ENCODE measurements around the gene HSDL1. TPM values are rescaled to one million over a fixed set of nuclear protein-coding genes. Genes with fewer than 3 reads are reported as not detected.
"Not testable (repeated sequence)": the region's sequence is repeated elsewhere in the genome, so short reads cannot be mapped to it uniquely, and the experiment has no call there.

HSDL1 gene
- total RNA-seq, 1 donor from 2014 or later = 25.5 TPM

GRCh38 chr16:84121007-84121406 is 24.0 kb downstream of the HSDL1 start:
- H3K4me3 Mint-ChIP-seq (ENCODE audit: unreplicated experiment) = no peak overlapping the region
- no peak for DNase-seq (ENCODE audit: low spot score)
- TF ChIP-seq CTCF (IDR thresholded peaks at IDR 0.05) = no peak

GRCh38 chr16:84120023-84120422 is 25.0 kb downstream of the HSDL1 start:
- TF ChIP-seq CTCF (IDR thresholded peaks at IDR 0.05) = no peak
- H3K4me3 Mint-ChIP-seq (ENCODE audit: unreplicated experiment) = no peak overlapping the region
- H3K27ac Mint-ChIP-seq (ENCODE audit: unreplicated experiment) = no peak overlapping the region
- H3K9me3 Mint-ChIP-seq (ENCODE audit: low read depth) = no peaks in the 10 kb centered on the region
- DNase-seq (ENCODE audit: low spot score) = no peak
- H3K36me3 Mint-ChIP-seq (ENCODE audit: low read depth) = peaks cover 8% of the 10 kb centered on the region
- no peaks in the 10 kb centered on the region for H3K27me3 Mint-ChIP-seq (ENCODE audit: low read depth)
- peaks cover 24% of the 10 kb centered on the region for H3K4me1 Mint-ChIP-seq (ENCODE audit: low read depth)

More at GRCh38 chr16:84121007-84121406, 24.0 kb downstream of the HSDL1 start:
- peaks cover 14% of the 10 kb centered on the region for H3K4me1 Mint-ChIP-seq (ENCODE audit: low read depth)
- H3K27me3 Mint-ChIP-seq (ENCODE audit: low read depth) = no peaks in the 10 kb centered on the region
- H3K36me3 Mint-ChIP-seq (ENCODE audit: low read depth) = peaks cover 10% of the 10 kb centered on the region
- H3K27ac Mint-ChIP-seq (ENCODE audit: unreplicated experiment) = no peak overlapping the region
- H3K9me3 Mint-ChIP-seq (ENCODE audit: low read depth) = no peaks in the 10 kb centered on the region

- no peaks in the 10 kb centered on the region for H3K27me3 Mint-ChIP-seq (ENCODE audit: low read depth)
- H3K4me1 Mint-ChIP-seq (ENCODE audit: low read depth) = peaks cover 25% of the 10 kb centered on the region
- no peaks in the 10 kb centered on the region for H3K9me3 Mint-ChIP-seq (ENCODE audit: low read depth)
- H3K27ac Mint-ChIP-seq (ENCODE audit: unreplicated experiment) = no peak overlapping the region
- TF ChIP-seq CTCF (IDR thresholded peaks at IDR 0.05) = no peak
- H3K4me3 Mint-ChIP-seq (ENCODE audit: unreplicated experiment) = no peak overlapping the region
- DNase-seq (ENCODE audit: low spot score) = no peak
- H3K36me3 Mint-ChIP-seq (ENCODE audit: low read depth) = peaks cover 7% of the 10 kb centered on the region
Measured at GRCh38 chr16:84119368-84119767, 25.6 kb downstream of the HSDL1 start.

- not testable (repeated sequence) for H3K9me3 Mint-ChIP-seq (ENCODE audit: low read depth); H3K27ac Mint-ChIP-seq (ENCODE audit: unreplicated experiment); H3K36me3 Mint-ChIP-seq (ENCODE audit: low read depth); DNase-seq (ENCODE audit: low spot score); H3K4me3 Mint-ChIP-seq (ENCODE audit: unreplicated experiment); H3K27me3 Mint-ChIP-seq (ENCODE audit: low read depth)
- H3K4me1 Mint-ChIP-seq (ENCODE audit: low read depth) = peaks cover 25% of the 10 kb centered on the region
Measured at GRCh38 chr16:84118315-84118714, 26.7 kb downstream of the HSDL1 start.

- H3K4me3 Mint-ChIP-seq (ENCODE audit: unreplicated experiment) = peak overlapping the region; percentile 90
- H3K36me3 Mint-ChIP-seq (ENCODE audit: low read depth) = peaks cover 3% of the 10 kb centered on the region
- H3K9me3 Mint-ChIP-seq (ENCODE audit: low read depth) = no peaks in the 10 kb centered on the region
- H3K4me1 Mint-ChIP-seq (ENCODE audit: low read depth) = peaks cover 25% of the 10 kb centered on the region
- H3K27me3 Mint-ChIP-seq (ENCODE audit: low read depth) = no peaks in the 10 kb centered on the region
- DNase-seq (ENCODE audit: low spot score) = no peak
- H3K27ac Mint-ChIP-seq (ENCODE audit: unreplicated experiment) = peak overlapping the region; percentile 80
- TF ChIP-seq CTCF (IDR thresholded peaks at IDR 0.05) = no peak
Measured at GRCh38 chr16:84117494-84117843, 27.5 kb downstream of the HSDL1 start.

GRCh38 chr16:84116720-84117493 is 28.1 kb downstream of the HSDL1 start, which contains the start of gene MBTPS1:
TSS of gene MBTPS1 (minus strand) at chr16:84116942. CDS start at chr16:84101783, 15,159 bp downstream.
- H3K4me1 Mint-ChIP-seq (ENCODE audit: low read depth) = peaks cover 25% of the 10 kb centered on the region
- peaks cover 2% of the 10 kb centered on the region for H3K36me3 Mint-ChIP-seq (ENCODE audit: low read depth)
- peak within 1 kb of the TSS; percentile 94 for H3K27ac Mint-ChIP-seq (ENCODE audit: unreplicated experiment)
- peak; percentile 12 for TF ChIP-seq CTCF (IDR thresholded peaks at IDR 0.05)
- H3K4me3 Mint-ChIP-seq (ENCODE audit: unreplicated experiment) = peak within 1 kb of the TSS; percentile 90
- H3K9me3 Mint-ChIP-seq (ENCODE audit: low read depth) = no peaks in the 10 kb centered on the region
- H3K27me3 Mint-ChIP-seq (ENCODE audit: low read depth) = no peaks in the 10 kb centered on the region
- peak; percentile 100 for DNase-seq (ENCODE audit: low spot score)

All from chondrocyte (in vitro differentiated cells).